ENCODE data around the gene KIRREL2.
"Not testable (repeated sequence)": the region's sequence is repeated elsewhere in the genome, so short reads cannot be mapped to it uniquely, and the experiment has no call there.

KIRREL2 gene

DNA sequence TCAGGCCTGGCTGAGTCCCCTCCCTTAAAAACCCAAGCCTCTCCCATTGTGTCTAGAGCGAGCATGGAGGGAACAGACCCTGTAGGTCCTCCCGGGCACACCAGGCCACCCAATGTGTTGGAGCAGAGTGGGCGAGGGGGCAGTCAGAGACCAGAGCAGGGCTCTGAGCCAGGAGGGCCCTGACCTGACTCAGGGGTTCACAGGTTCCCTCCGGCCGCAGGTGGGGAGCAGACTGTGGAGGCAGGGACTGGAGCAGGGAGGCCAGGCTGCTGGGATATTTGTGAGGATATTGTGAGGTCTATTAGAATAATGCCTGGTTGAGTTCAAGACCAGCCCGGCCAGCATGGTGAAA is 52.9 kb downstream of the KIRREL2 start:
- H3K36me3 ChIP-seq (ENCODE audit: insufficient read depth, low read length): no peaks in the 10 kb centered on the region
- TF ChIP-seq EZH2phosphoT487 (IDR thresholded peaks at IDR 0.05; ENCODE audit: borderline replicate concordance): no peak
- TF ChIP-seq, protein P1, sequence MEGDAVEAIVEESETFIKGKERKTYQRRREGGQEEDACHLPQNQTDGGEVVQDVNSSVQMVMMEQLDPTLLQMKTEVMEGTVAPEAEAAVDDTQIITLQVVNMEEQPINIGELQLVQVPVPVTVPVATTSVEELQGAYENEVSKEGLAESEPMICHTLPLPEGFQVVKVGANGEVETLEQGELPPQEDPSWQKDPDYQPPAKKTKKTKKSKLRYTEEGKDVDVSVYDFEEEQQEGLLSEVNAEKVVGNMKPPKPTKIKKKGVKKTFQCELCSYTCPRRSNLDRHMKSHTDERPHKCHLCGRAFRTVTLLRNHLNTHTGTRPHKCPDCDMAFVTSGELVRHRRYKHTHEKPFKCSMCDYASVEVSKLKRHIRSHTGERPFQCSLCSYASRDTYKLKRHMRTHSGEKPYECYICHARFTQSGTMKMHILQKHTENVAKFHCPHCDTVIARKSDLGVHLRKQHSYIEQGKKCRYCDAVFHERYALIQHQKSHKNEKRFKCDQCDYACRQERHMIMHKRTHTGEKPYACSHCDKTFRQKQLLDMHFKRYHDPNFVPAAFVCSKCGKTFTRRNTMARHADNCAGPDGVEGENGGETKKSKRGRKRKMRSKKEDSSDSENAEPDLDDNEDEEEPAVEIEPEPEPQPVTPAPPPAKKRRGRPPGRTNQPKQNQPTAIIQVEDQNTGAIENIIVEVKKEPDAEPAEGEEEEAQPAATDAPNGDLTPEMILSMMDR (conservative IDR thresholded peaks at IDR 0.05; ENCODE audit: low read length): no peak
- no peaks in the 10 kb centered on the region for H3K9me3 ChIP-seq (ENCODE audit: insufficient read depth, low read depth, low read length)
- H4K20me1 ChIP-seq (ENCODE audit: insufficient read depth, low read length, poor library complexity, severe bottlenecking): no peaks in the 10 kb centered on the region
- H3K9ac ChIP-seq (ENCODE audit: low read depth, low read length, poor library complexity, severe bottlenecking): no peak overlapping the region
- H3K4me2 ChIP-seq (ENCODE audit: low read depth, low read length, poor library complexity, severe bottlenecking): no peak overlapping the region
- H3K79me2 ChIP-seq (ENCODE audit: insufficient read depth, low read length): no peaks in the 10 kb centered on the region
- H3F3A ChIP-seq (ENCODE audit: low read depth): no peaks in the 10 kb centered on the region
- H3K9me2 ChIP-seq (replicated peaks; ENCODE audit: low read depth, low read length): no peaks in the 10 kb centered on the region
- peaks cover 10% of the 10 kb centered on the region for H3K4me1 ChIP-seq (ENCODE audit: insufficient read depth, low read length, poor library complexity, severe bottlenecking)
- no peak overlapping the region; the same call in 1 of the 2 replicates for H2AFZ ChIP-seq (ENCODE audit: low read length)
- no peaks in the 10 kb centered on the region for H3K27me3 ChIP-seq (ENCODE audit: insufficient read depth, low read length, poor library complexity, severe bottlenecking)
- H3K4me3 ChIP-seq (ENCODE audit: low read length, poor library complexity, severe bottlenecking): no peak overlapping the region

DNA sequence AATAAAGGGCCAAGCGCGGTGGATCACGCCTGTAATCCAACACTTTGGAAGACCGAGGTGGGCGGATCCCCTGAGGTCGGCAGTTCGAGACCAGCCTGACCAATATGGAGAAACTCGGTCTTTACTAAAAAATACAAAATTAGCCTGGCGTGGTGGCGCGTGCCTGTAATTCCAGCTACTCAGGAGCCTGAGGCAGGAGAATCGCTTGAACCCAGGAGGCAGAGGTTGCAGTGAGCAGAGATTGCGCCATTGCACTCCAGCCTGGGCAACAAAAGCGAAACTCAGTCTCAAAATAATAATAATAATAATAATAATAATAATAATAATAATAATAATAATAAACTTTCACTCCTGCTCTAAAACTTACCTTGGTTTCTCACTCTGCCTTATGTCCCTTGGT is 53.6 kb downstream of the KIRREL2 start:
- H3F3A ChIP-seq (ENCODE audit: low read depth); H3K79me2 ChIP-seq (ENCODE audit: insufficient read depth, low read length); H3K4me3 ChIP-seq (ENCODE audit: low read length, poor library complexity, severe bottlenecking); H2AFZ ChIP-seq (ENCODE audit: low read length); H3K9me3 ChIP-seq (ENCODE audit: insufficient read depth, low read depth, low read length); H3K27me3 ChIP-seq (ENCODE audit: insufficient read depth, low read length, poor library complexity, severe bottlenecking); H3K4me1 ChIP-seq (ENCODE audit: insufficient read depth, low read length, poor library complexity, severe bottlenecking); H3K36me3 ChIP-seq (ENCODE audit: insufficient read depth, low read length); H3K9ac ChIP-seq (ENCODE audit: low read depth, low read length, poor library complexity, severe bottlenecking); H3K9me2 ChIP-seq (replicated peaks; ENCODE audit: low read depth, low read length); H3K4me2 ChIP-seq (ENCODE audit: low read depth, low read length, poor library complexity, severe bottlenecking); H4K20me1 ChIP-seq (ENCODE audit: insufficient read depth, low read length, poor library complexity, severe bottlenecking): not testable (repeated sequence)

DNA sequence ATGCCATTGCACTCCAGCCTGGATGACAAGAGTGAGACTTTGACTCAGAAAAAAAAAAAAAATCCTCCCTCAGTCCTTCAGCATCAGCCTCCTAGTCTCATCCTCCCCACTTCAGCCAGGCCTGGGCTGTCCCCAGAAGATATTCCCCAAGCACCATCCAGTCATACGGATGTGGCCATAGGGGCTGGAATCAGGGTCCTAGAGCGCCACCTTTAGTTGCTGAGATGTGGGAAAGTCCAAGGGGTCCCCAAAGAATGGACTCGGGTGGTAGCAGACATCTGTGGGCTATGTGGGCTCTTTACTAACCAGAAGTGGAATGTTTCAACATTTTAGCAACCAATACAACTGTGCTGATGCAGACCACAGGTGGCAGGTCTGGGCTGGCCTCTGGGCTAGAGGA is 54.5 kb downstream of the KIRREL2 start:
- H3K9me3 ChIP-seq (ENCODE audit: insufficient read depth, low read depth, low read length): no peaks in the 10 kb centered on the region
- peaks cover 4% of the 10 kb centered on the region for H3K4me1 ChIP-seq (ENCODE audit: insufficient read depth, low read length, poor library complexity, severe bottlenecking)
- no peaks in the 10 kb centered on the region for H3F3A ChIP-seq (ENCODE audit: low read depth)
- no peaks in the 10 kb centered on the region for H3K9me2 ChIP-seq (replicated peaks; ENCODE audit: low read depth, low read length)
- H3K9ac ChIP-seq (ENCODE audit: low read depth, low read length, poor library complexity, severe bottlenecking): no peak overlapping the region
- H3K36me3 ChIP-seq (ENCODE audit: insufficient read depth, low read length): no peaks in the 10 kb centered on the region
- H4K20me1 ChIP-seq (ENCODE audit: insufficient read depth, low read length, poor library complexity, severe bottlenecking): no peaks in the 10 kb centered on the region
- no peak overlapping the region for H3K4me2 ChIP-seq (ENCODE audit: low read depth, low read length, poor library complexity, severe bottlenecking)
- no peak overlapping the region for H2AFZ ChIP-seq (ENCODE audit: low read length)
- H3K79me2 ChIP-seq (ENCODE audit: insufficient read depth, low read length): no peaks in the 10 kb centered on the region
- H3K4me3 ChIP-seq (ENCODE audit: low read length, poor library complexity, severe bottlenecking): no peak overlapping the region
- TF ChIP-seq, protein P1 (conservative IDR thresholded peaks at IDR 0.05; ENCODE audit: low read length): peak; percentile 48
- TF ChIP-seq EZH2phosphoT487 (IDR thresholded peaks at IDR 0.05; ENCODE audit: borderline replicate concordance): no peak
- no peaks in the 10 kb centered on the region for H3K27me3 ChIP-seq (ENCODE audit: insufficient read depth, low read length, poor library complexity, severe bottlenecking)

DNA sequence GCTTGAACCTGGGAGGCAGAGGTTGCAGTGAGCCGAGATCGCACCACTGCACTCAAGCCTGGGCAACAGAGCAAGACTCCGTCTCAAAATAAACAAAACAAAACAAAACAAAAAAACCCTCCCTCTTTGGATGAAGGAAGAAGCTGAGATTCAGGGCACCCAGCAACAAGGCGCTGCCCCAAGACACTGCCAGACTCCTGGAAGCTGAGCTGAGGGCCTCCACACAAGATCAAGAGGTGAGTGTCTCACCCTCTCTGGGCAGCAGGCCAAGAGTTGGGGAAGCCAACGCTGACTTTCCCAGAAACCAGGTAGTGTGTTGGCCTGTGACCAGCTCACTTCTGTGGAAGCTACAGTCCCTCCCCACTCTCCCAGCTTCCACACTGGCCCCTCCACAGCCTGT is 55.1 kb downstream of the KIRREL2 start:
- H3K4me2 ChIP-seq (ENCODE audit: low read depth, low read length, poor library complexity, severe bottlenecking): no peak overlapping the region
- no peak overlapping the region for H3K4me3 ChIP-seq (ENCODE audit: low read length, poor library complexity, severe bottlenecking)
- H3K9ac ChIP-seq (ENCODE audit: low read depth, low read length, poor library complexity, severe bottlenecking): no peak overlapping the region
- TF ChIP-seq, protein P1 (conservative IDR thresholded peaks at IDR 0.05; ENCODE audit: low read length): no peak
- TF ChIP-seq EZH2phosphoT487 (IDR thresholded peaks at IDR 0.05; ENCODE audit: borderline replicate concordance): no peak
- H3K27me3 ChIP-seq (ENCODE audit: insufficient read depth, low read length, poor library complexity, severe bottlenecking): no peaks in the 10 kb centered on the region
- H3K36me3 ChIP-seq (ENCODE audit: insufficient read depth, low read length): no peaks in the 10 kb centered on the region
- H3K79me2 ChIP-seq (ENCODE audit: insufficient read depth, low read length): no peaks in the 10 kb centered on the region
- no peak overlapping the region for H2AFZ ChIP-seq (ENCODE audit: low read length)
- H4K20me1 ChIP-seq (ENCODE audit: insufficient read depth, low read length, poor library complexity, severe bottlenecking): no peaks in the 10 kb centered on the region
- no peaks in the 10 kb centered on the region for H3F3A ChIP-seq (ENCODE audit: low read depth)
- no peaks in the 10 kb centered on the region for H3K9me2 ChIP-seq (replicated peaks; ENCODE audit: low read depth, low read length)
- H3K9me3 ChIP-seq (ENCODE audit: insufficient read depth, low read depth, low read length): no peaks in the 10 kb centered on the region
- H3K4me1 ChIP-seq (ENCODE audit: insufficient read depth, low read length, poor library complexity, severe bottlenecking): peaks cover 4% of the 10 kb centered on the region
